Activated T-helper 1 cell treated with anti-CD3 and anti-CD28 coated beads, Interleukin-12 subunit alpha, Interleukin-12 subunit beta, Interleukin-2, Interleukin-4 antibody, amounts not matched to agents 30 ng/mL and 10 ng/mL and 1 ng/mL, durations not matched to agents 14 hours and 24 hours and 36 hours (primary cell): Measurements from ENCODE around the gene CPNE8. TPM values are rescaled to one million over a fixed set of nuclear protein-coding genes. Genes with fewer than 3 reads are reported as not detected.

Experiments
- DNase-seq: peaks from one replicate; pipeline ENCODE4 v3.0.0; 2021; ENCODE audit warnings: low spot score
- H3K27ac Mint-ChIP-seq: one replicate; pipeline ENCODE4 v1.8.0; 2021; ENCODE audit warnings: mild to moderate bottlenecking, mixed read lengths
- H3K27me3 Mint-ChIP-seq: one replicate; pipeline ENCODE4 v1.8.0; 2022; ENCODE audit warnings: mild to moderate bottlenecking, moderate library complexity, mixed read lengths; ENCODE audit not compliant: insufficient read depth
- H3K36me3 Mint-ChIP-seq: one replicate; pipeline ENCODE4 v1.8.0; 2021; ENCODE audit warnings: low read depth, mixed read lengths
- H3K4me1 Mint-ChIP-seq: one replicate; pipeline ENCODE4 v1.8.0; 2021; ENCODE audit warnings: low read depth, mixed read lengths
- H3K4me3 Mint-ChIP-seq: one replicate; pipeline ENCODE4 v1.8.0; 2021; ENCODE audit warnings: mild to moderate bottlenecking, moderate library complexity, mixed read lengths
- H3K9me3 Mint-ChIP-seq: one replicate; pipeline ENCODE4 v1.8.0; 2021; ENCODE audit warnings: mixed read lengths
- intact Hi-C: fragments of 100-400 bp; cut with micrococcal nuclease; formaldehyde crosslinking; loops from one replicate; pipeline ENCODE4 v1.15.1; 2024
- total RNA-seq: library from RNA; stranded (reverse); gene quantifications from 2 replicates; pipeline ENCODE4 v1.2.3, GENCODE V29; 2022

CPNE8 gene
- total RNA-seq, 1 donor from 2014 or later, result 7.1 TPM

DNA sequence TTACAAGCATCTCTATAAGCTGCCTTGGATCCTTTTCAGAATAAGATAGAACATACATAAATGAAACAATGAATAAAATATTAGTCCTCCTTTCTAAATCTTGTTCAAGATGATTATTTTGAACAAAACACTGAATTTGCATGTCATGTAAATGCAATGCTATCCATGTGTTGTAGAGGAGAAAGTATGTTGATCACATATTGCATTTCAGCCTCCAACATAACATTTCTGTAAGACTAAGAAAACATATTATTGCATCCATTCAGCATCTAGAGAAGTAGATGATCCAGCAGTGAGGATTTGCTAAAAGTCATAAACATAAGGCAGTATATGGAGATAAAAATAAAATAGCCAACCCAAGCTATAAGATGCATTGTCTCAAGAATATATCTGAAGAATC is 172.6 kb downstream of the CPNE8 start:
- Mint-ChIP-seq H3K4me3 (no peak overlapping the region), H3K27ac (no peak overlapping the region), H3K4me1 (no peaks in the 10 kb centered on the region), H3K9me3 (no peaks in the 10 kb centered on the region), H3K36me3 (no peaks in the 10 kb centered on the region), H3K27me3 (no peaks in the 10 kb centered on the region)
- no peak for DNase-seq
- intact Hi-C loops, result no loop called here

DNA sequence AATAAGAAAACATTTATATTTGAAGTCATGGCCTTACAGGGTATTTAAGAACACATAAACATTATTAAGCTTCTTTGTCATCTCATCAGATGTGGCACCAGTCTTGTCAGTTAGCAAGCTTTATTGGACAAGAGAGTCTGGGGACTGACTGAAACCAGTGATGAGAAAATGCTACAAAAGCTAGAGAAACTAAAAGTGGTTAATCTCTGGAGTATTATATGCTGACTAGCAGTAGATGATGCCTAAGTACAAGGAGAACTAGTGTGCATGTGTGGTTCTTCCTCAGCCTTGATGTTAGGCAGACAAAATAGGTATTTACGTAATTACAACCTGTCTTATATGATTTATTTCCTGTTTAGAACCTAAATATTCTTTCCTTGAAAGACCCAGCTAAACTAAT is 176.5 kb downstream of the CPNE8 start:
- H3K27ac Mint-ChIP-seq, result no peak overlapping the region
- no peak overlapping the region for H3K4me3 Mint-ChIP-seq
- H3K4me1 Mint-ChIP-seq, result no peaks in the 10 kb centered on the region
- no peaks in the 10 kb centered on the region for H3K36me3 Mint-ChIP-seq
- no peak for DNase-seq
- intact Hi-C loops, result no loop called here
- H3K27me3 Mint-ChIP-seq, result no peaks in the 10 kb centered on the region
- no peaks in the 10 kb centered on the region for H3K9me3 Mint-ChIP-seq

DNA sequence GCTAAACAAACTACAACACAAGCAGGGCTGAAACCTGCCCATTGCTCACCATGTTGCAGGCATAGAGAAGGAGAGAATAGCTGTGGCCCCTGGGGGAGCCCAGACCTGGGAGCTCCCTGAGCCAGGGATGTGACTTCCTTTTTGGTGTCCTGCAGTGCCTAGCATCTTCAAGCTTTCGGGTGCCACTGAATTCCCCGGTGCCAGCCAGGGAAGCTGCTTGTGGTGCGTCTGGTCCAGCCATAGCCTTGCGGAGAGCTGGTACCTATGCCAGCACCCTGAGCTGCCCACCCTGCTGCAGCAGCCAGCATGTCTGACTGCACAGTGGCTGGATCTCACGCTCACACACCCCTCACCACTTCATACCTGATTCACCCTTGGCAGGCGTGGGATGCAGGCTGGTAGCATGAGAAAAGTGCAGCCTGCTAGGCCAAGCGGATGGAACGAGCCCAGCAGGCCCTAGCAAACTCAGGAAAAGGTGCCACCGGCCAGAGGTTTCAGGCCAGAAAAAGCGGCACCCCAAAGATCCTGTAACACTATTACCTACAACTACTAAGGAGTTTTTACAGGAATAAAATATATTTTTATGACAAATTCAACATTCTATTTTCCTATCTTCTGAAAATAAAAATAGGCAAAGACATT is 183.7 kb downstream of the CPNE8 start:
- DNase-seq, result no peak
- no peaks in the 10 kb centered on the region for H3K27me3 Mint-ChIP-seq
- intact Hi-C loops, result no loop called here
- H3K4me3 Mint-ChIP-seq, result no peak overlapping the region
- no peaks in the 10 kb centered on the region for H3K4me1 Mint-ChIP-seq
- no peaks in the 10 kb centered on the region for H3K36me3 Mint-ChIP-seq
- H3K9me3 Mint-ChIP-seq, result no peaks in the 10 kb centered on the region
- H3K27ac Mint-ChIP-seq, result no peak overlapping the region

DNA sequence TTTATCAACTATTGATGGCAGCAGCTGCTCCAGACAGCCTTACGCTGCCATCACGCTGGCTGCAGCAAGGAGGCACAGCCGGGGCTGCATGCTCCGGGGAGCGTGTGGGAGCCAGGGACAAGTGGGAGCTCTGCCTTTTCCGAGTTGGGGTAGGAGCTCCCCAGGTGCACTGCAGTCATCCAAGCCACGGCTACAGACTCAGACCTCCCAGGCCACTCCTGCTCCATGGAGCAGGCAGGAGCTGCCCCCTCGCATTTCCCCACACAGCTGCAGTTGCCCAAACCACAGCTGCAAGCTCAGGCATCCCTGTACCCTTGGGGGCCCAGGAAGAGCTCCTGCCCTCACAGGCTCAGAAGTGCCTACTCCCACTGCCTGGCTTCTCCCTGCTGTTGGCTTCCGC is 184.7 kb downstream of the CPNE8 start:
- Mint-ChIP-seq H3K9me3 (peaks cover 4% of the 10 kb centered on the region), H3K4me3 (no peak overlapping the region), H3K27me3 (no peaks in the 10 kb centered on the region), H3K27ac (no peak overlapping the region), H3K36me3 (no peaks in the 10 kb centered on the region), H3K4me1 (no peaks in the 10 kb centered on the region)
- intact Hi-C loops, result no loop called here
- no peak for DNase-seq

DNA sequence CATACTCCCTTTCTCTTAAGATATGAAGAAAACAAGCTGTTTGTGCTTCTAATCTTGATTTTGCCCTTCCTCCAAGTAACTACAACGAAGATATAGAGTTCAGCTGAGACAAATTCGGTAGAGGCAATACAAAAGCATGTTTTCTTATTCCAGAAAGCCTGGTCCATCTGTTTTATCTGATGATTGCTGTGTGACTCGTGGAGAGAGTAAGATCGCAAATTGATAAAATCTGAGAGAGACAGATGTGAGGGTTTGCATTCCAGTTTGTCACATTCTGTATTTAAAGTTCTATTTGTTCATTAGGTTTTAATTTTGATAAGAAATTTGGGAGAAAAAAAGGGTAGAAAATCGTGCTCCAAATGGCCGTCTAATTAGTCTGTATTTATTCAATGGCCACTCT is 192.1 kb downstream of the CPNE8 start:
- no peak for DNase-seq
- Mint-ChIP-seq H3K4me1 (no peaks in the 10 kb centered on the region), H3K4me3 (no peak overlapping the region), H3K36me3 (no peaks in the 10 kb centered on the region), H3K27ac (no peak overlapping the region), H3K27me3 (no peaks in the 10 kb centered on the region), H3K9me3 (peaks cover 4% of the 10 kb centered on the region)
- intact Hi-C loops, result no loop called here

DNA sequence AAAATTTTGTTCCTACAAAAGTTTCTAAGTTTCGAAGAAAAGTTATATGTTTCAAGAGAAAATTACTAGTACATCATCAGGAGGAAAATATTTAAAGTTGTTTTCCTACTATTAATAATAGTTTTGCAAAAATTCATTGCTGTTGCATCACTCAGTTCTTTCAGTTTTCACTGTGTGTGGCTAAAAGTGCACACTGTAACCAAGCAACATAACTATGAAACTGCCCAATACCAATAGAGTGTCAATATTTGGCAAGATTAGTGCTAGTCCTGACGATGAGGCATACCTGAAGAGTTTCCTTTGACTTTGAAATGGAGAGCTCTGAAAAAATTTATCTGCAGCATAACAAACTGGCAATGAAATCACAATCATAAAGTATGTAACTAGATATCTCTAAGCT is 194.3 kb downstream of the CPNE8 start:
- H3K9me3 Mint-ChIP-seq, result peaks cover 2% of the 10 kb centered on the region
- H3K27me3 Mint-ChIP-seq, result no peaks in the 10 kb centered on the region
- H3K4me1 Mint-ChIP-seq, result no peaks in the 10 kb centered on the region
- no peak for DNase-seq
- H3K27ac Mint-ChIP-seq, result no peak overlapping the region
- no peaks in the 10 kb centered on the region for H3K36me3 Mint-ChIP-seq
- no peak overlapping the region for H3K4me3 Mint-ChIP-seq
- intact Hi-C loops, result no loop called here

DNA sequence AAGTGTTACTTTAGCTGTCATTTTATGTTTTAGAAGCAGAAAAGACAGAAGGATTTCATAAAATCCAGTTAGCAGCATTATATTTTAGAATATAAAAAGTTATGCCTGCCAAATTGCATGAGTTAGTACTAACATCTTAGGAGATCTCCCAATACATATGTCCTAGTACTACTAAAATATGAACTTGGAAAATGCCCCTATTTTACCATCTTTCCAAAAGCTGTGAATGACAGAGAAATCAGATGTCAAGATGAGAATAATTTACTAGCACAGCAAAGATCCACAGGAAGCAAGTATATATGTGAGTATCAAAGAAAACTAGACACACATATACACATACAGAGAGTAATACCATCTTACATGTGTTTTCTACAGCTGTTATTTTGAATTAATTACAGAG is 196.9 kb downstream of the CPNE8 start:
- no peaks in the 10 kb centered on the region for H3K36me3 Mint-ChIP-seq
- H3K27me3 Mint-ChIP-seq, result no peaks in the 10 kb centered on the region
- no peak for DNase-seq
- H3K27ac Mint-ChIP-seq, result no peak overlapping the region
- H3K9me3 Mint-ChIP-seq, result no peaks in the 10 kb centered on the region
- H3K4me1 Mint-ChIP-seq, result no peaks in the 10 kb centered on the region
- intact Hi-C loops, result no loop called here
- H3K4me3 Mint-ChIP-seq, result no peak overlapping the region

DNA sequence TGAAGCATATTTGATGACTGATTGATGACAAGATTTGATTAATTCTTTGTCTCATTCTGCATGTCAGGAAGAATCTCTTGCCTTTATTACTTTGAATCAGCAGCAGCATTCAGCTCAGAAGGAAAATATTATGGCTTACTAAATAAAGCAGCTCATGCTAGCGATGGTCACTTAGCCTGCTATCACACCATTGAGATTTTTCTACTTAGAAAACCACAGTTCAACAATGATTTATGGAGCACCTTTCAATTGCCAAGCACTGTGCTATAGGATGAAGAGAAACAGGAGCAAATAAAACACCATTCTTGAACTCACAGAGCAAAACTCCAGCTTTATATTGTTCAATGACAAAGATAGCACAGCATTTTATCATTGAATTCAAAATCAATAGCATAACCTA is 197.7 kb downstream of the CPNE8 start:
- no peak overlapping the region for H3K4me3 Mint-ChIP-seq
- no peak overlapping the region for H3K27ac Mint-ChIP-seq
- DNase-seq, result no peak
- intact Hi-C loops, result no loop called here
- H3K36me3 Mint-ChIP-seq, result no peaks in the 10 kb centered on the region
- H3K9me3 Mint-ChIP-seq, result no peaks in the 10 kb centered on the region
- no peaks in the 10 kb centered on the region for H3K27me3 Mint-ChIP-seq
- no peaks in the 10 kb centered on the region for H3K4me1 Mint-ChIP-seq

DNA sequence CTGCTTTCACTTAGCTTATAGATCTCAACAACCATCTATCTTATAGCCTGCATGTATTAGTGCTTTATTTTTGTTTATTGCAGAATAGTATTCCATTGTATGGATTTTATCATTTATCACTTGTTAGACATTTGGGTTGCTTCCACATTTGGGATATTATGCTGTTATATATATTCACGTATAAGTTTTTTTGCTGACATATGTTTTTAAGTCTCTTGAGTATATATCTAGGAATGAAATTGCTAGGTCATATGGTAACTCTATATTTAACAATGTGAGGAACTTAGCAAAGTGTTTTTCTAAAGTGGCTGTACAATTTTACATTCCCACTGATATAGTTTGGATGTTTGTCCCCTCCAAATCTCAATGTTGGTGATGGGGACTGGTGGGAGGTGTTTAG is 208.1 kb downstream of the CPNE8 start:
- H3K27me3 Mint-ChIP-seq, result no peaks in the 10 kb centered on the region

DNA sequence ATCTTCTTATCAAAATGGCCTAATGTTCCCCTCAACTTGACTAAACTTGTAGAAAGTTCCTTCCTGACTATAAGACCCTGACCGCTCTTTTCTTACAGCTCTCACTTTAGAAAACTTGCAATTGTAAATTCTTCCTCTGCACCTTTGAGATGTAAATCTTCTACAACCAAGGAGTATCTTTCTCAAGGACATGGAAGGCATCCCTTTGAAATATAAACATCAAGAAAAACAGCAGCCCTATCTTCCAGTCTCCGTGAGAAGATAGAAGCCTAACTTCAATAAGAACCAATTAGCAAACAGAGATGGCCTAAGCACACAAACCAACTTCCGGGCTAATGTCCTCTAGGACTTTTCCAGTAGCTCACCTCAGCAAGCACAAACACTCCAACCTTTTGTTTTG is 210.3 kb downstream of the CPNE8 start:
- intact Hi-C loops, result no loop called here
- DNase-seq, result no peak
- H3K27me3 Mint-ChIP-seq, result no peaks in the 10 kb centered on the region
- H3K4me1 Mint-ChIP-seq, result no peaks in the 10 kb centered on the region
- H3K27ac Mint-ChIP-seq, result no peak overlapping the region
- H3K9me3 Mint-ChIP-seq, result peaks cover 7% of the 10 kb centered on the region
- no peak overlapping the region for H3K4me3 Mint-ChIP-seq
- no peaks in the 10 kb centered on the region for H3K36me3 Mint-ChIP-seq

More for the DNA sequence above, 208.1 kb downstream of the CPNE8 start:
- no peaks in the 10 kb centered on the region for H3K4me1 Mint-ChIP-seq
- H3K27ac Mint-ChIP-seq, result no peak overlapping the region
- intact Hi-C loops, result no loop called here
- H3K4me3 Mint-ChIP-seq, result no peak overlapping the region
- H3K9me3 Mint-ChIP-seq, result peaks cover 7% of the 10 kb centered on the region
- H3K36me3 Mint-ChIP-seq, result no peaks in the 10 kb centered on the region
- no peak for DNase-seq

DNA sequence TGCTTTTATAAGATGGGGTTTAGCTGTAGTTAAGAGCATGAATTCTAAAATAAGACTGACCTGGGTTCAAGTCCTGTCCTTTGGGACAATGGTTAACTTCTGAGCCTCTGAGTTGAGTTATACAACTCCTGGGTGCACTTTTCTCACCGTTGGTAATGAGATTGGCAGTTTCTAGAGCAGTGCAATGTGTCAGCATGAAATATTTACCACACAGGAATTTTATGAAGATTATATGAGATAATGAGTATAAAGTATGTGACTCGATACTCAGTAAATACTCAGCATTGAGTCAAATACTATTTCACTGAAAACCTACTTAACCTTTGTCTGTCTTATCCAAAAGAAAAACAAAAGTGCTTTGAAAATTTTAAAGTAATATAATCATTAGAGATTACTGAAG is 214.2 kb downstream of the CPNE8 start:
- Mint-ChIP-seq H3K4me3 (no peak overlapping the region), H3K9me3 (no peaks in the 10 kb centered on the region), H3K27ac (no peak overlapping the region), H3K36me3 (no peaks in the 10 kb centered on the region), H3K27me3 (no peaks in the 10 kb centered on the region), H3K4me1 (no peaks in the 10 kb centered on the region)
- intact Hi-C loops, result no loop called here
- DNase-seq, result no peak

DNA sequence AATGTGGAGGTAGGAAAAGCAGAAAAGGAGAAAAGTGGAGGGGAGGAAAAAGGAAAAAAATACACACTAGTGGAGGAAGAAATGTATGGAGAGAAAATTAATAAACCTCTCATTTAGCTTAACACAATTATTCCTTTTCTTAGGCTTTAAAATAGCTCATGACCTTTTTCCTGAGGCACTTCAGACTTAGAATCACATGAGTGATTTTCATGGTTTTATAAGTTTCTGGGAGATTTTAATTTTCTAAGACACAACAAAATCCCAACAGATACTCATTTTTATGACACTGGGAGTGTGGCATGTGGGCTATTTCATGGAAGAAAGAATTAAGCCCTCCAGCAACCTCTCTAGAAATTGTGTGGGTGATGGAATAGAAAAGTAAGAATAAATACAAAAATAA is 214.7 kb downstream of the CPNE8 start:
- no peaks in the 10 kb centered on the region for H3K4me1 Mint-ChIP-seq

DNA sequence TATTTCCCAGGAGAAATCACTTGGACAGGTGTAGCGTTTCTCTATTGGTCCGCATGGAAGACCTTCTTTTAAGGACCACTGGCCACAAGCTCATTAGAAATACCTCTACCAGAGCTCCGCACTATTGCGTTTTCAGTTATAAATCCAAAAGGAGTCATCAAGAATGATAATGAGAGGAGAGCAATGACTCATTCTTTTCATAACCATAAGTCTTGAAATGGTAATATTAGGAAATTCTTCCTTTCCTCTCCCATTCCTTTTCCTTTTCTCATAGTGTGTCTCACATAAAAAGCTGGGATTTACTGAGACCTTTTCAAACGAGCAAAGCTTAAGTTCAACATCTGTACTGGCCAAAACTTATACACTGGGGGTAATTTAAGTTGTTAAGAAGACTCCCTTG is 215.7 kb downstream of the CPNE8 start:
- Mint-ChIP-seq H3K27me3 (no peaks in the 10 kb centered on the region), H3K4me1 (no peaks in the 10 kb centered on the region)
- intact Hi-C loops, result no loop called here

More for the DNA sequence above, 214.7 kb downstream of the CPNE8 start:
- intact Hi-C loops, result no loop called here
- H3K4me3 Mint-ChIP-seq, result no peak overlapping the region
- no peaks in the 10 kb centered on the region for H3K27me3 Mint-ChIP-seq
- DNase-seq, result no peak
- no peaks in the 10 kb centered on the region for H3K36me3 Mint-ChIP-seq
- H3K9me3 Mint-ChIP-seq, result no peaks in the 10 kb centered on the region
- H3K27ac Mint-ChIP-seq, result no peak overlapping the region

DNA sequence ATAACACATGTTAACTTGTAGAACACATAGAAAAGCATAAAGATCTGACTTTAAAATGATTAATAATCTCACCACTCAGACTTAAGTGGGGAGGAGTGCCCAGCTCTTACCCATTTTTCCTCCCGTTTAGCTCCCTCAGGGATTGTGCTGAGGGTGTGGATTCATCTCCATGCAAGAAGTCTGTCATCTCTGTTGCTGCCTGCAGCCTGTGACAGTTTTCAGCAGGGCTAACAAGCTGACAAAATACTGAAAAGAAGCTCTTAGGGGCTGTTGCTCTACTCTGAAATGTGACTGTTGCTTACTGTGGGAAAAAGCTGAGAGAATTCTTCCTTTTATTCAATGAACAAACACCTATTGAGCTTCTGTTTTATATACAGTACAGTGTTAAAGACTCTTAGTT is 216.2 kb downstream of the CPNE8 start:
- Mint-ChIP-seq H3K27ac (no peak overlapping the region), H3K36me3 (no peaks in the 10 kb centered on the region), H3K27me3 (no peaks in the 10 kb centered on the region), H3K9me3 (no peaks in the 10 kb centered on the region), H3K4me3 (no peak overlapping the region), H3K4me1 (no peaks in the 10 kb centered on the region)
- no peak for DNase-seq
- intact Hi-C loops, result no loop called here

More for the DNA sequence above, 215.7 kb downstream of the CPNE8 start:
- DNase-seq, result no peak
- H3K36me3 Mint-ChIP-seq, result no peaks in the 10 kb centered on the region
- H3K9me3 Mint-ChIP-seq, result no peaks in the 10 kb centered on the region
- H3K4me3 Mint-ChIP-seq, result no peak overlapping the region
- no peak overlapping the region for H3K27ac Mint-ChIP-seq
